ENCODE measurements around the gene CCDC93.

The CCDC93 gene

GRCh38 chr2:118013724-118014491, at the start of gene CCDC93:
Gene CCDC93, minus strand, starts transcription at chr2:118014070. Its CDS starts 75 bp downstream, at chr2:118013995.
- DNase-seq (ENCODE audit: low spot score) = peak; percentile 70
- no peak for FAIRE-seq

GRCh38 chr2:118062669-118063068, 48.8 kb upstream of the CCDC93 start:
- DNase-seq (ENCODE audit: low spot score) (no peak), FAIRE-seq (no peak)

GRCh38 chr2:118062048-118062447, 48.2 kb upstream of the CCDC93 start:
- DNase-seq (ENCODE audit: low spot score) (no peak), FAIRE-seq (no peak)

GRCh38 chr2:118061135-118061955, 47.5 kb upstream of the CCDC93 start:
- FAIRE-seq = no peak

GRCh38 chr2:118059919-118060478, 46.1 kb upstream of the CCDC93 start:
- peak; percentile 65 for FAIRE-seq
- peak; percentile 41 for DNase-seq (ENCODE audit: low spot score)

More at GRCh38 chr2:118061135-118061955, 47.5 kb upstream of the CCDC93 start:
- DNase-seq (ENCODE audit: low spot score) = no peak

- DNase-seq (ENCODE audit: low spot score) (no peak), FAIRE-seq (no peak)
Observed at GRCh38 chr2:118058951-118059350, 45.1 kb upstream of the CCDC93 start.

GRCh38 chr2:118056801-118057200, 42.9 kb upstream of the CCDC93 start:
- DNase-seq (ENCODE audit: low spot score) = no peak

GRCh38 chr2:118056165-118056534, 42.3 kb upstream of the CCDC93 start:
- FAIRE-seq (no peak), DNase-seq (ENCODE audit: low spot score) (no peak)

More at GRCh38 chr2:118056801-118057200, 42.9 kb upstream of the CCDC93 start:
- FAIRE-seq = no peak

GRCh38 chr2:118055512-118056164, 41.8 kb upstream of the CCDC93 start:
- DNase-seq (ENCODE audit: low spot score) (no peak), FAIRE-seq (no peak)

- FAIRE-seq = no peak
- DNase-seq (ENCODE audit: low spot score) = no peak
Observed at GRCh38 chr2:118054213-118055008, 40.5 kb upstream of the CCDC93 start.

- DNase-seq (ENCODE audit: low spot score) (no peak), FAIRE-seq (no peak)
Observed at GRCh38 chr2:118053681-118054080, 39.8 kb upstream of the CCDC93 start.

GRCh38 chr2:118052474-118052873, 38.6 kb upstream of the CCDC93 start:
- DNase-seq (ENCODE audit: low spot score) = no peak
- no peak for FAIRE-seq

- DNase-seq (ENCODE audit: low spot score) = no peak
- FAIRE-seq = no peak
Observed at GRCh38 chr2:118051826-118052358, 38.0 kb upstream of the CCDC93 start.

GRCh38 chr2:118050974-118051373, 37.1 kb upstream of the CCDC93 start:
- no peak for FAIRE-seq
- no peak for DNase-seq (ENCODE audit: low spot score)

GRCh38 chr2:118050386-118050785, 36.5 kb upstream of the CCDC93 start:
- no peak for DNase-seq (ENCODE audit: low spot score)
- FAIRE-seq = no peak

- DNase-seq (ENCODE audit: low spot score) (no peak), FAIRE-seq (no peak)
Observed at GRCh38 chr2:118049816-118050140, 35.9 kb upstream of the CCDC93 start.

- FAIRE-seq = no peak
Observed at GRCh38 chr2:118049140-118049815, 35.4 kb upstream of the CCDC93 start.

GRCh38 chr2:118048401-118048800, 34.5 kb upstream of the CCDC93 start:
- DNase-seq (ENCODE audit: low spot score) (no peak), FAIRE-seq (no peak)

More at GRCh38 chr2:118049140-118049815, 35.4 kb upstream of the CCDC93 start:
- no peak for DNase-seq (ENCODE audit: low spot score)

- DNase-seq (ENCODE audit: low spot score) (peak; percentile 20), FAIRE-seq (no peak)
Observed at GRCh38 chr2:118047380-118047826, 33.5 kb upstream of the CCDC93 start.

GRCh38 chr2:118046634-118047210, 32.9 kb upstream of the CCDC93 start:
- DNase-seq (ENCODE audit: low spot score) = peak; percentile 31

More at GRCh38 chr2:118046634-118047210, 32.9 kb upstream of the CCDC93 start:
- FAIRE-seq = peak; percentile 82
